Measurements from ENCODE around the gene CCDC91.

CCDC91 gene

GRCh38 chr12:28582672-28583376 lies 392.6 kb downstream of the CCDC91 start:
- DNase-seq (ENCODE audit: low read depth), result no peak

DNA sequence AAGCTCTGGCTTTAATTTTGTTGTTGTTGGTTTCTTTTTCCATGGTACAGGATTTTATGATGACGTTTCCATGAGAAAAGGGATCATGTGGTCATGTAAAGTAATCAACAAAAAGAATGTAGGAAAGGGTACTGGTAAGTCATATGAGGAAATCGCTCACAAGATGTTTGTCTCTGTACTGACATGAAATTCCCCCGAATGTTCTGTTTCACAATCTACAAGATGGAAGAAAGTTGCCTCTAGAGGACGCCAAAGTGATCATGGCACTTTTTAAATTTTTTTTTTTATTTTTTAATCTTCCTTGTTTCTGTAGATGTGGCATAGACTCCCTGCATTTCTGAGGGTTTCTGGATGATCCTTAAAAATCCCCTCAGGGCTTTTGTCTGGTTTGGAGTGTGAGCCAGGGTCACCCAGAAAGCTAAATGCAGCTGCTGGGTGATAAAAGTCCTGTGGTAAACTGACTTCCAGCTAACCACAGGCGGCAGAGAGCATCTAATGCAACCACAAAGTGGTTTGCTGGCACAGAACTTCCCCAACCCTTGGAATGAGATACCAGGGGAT lies 393.5 kb downstream of the CCDC91 start:
- DNase-seq (ENCODE audit: low read depth), result no peak

DNA sequence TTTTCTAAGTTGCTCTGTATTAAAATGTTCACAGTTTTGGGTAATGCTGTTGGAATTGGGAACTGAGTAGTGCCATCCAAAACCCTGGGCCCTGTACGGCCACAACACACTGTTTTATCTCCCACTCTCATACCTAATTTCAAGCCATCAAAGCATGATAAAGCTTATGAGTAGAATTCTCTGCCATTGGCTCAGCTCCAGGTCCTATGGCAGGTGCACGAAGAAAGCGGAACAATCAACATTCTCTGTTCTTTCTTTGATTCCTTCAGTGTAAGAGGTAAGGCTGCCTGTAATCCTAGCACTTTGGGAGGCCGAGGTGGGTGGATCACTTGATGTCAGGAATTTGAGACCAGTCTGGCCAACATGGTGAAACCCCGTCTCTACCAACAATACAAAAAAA lies 394.9 kb downstream of the CCDC91 start:
- no peak for DNase-seq (ENCODE audit: low read depth)

- no peak for DNase-seq (ENCODE audit: low read depth)
These were observed 396.2 kb downstream of the CCDC91 start for GRCh38 chr12:28586481-28586880.

- no peak for DNase-seq (ENCODE audit: low read depth)
These were observed 401.6 kb downstream of the CCDC91 start for GRCh38 chr12:28591831-28592230.
